ENCODE data around the gene SLC26A9. TPM values are rescaled to one million over a fixed set of nuclear protein-coding genes. Genes with fewer than 3 reads are reported as not detected.

The SLC26A9 gene
- total RNA-seq, 4 donors from 2014 or later, result not detected

- TF ChIP-seq CTCF (IDR thresholded peaks at IDR 0.05; ENCODE audit: low read depth), result no peak
These were observed 43.0 kb upstream of the SLC26A9 start for GRCh38 chr1:205986292-205986691.

GRCh38 chr1:205985330-205986005 lies 42.2 kb upstream of the SLC26A9 start:
- no peak for TF ChIP-seq CTCF (IDR thresholded peaks at IDR 0.05; ENCODE audit: low read depth)

- TF ChIP-seq CTCF (IDR thresholded peaks at IDR 0.05; ENCODE audit: low read depth), result no peak
These were observed 40.9 kb upstream of the SLC26A9 start for GRCh38 chr1:205983925-205984725.

- TF ChIP-seq CTCF (IDR thresholded peaks at IDR 0.05; ENCODE audit: low read depth), result no peak
These were observed 38.0 kb upstream of the SLC26A9 start for GRCh38 chr1:205981257-205981656.

GRCh38 chr1:205980237-205980870 lies 37.1 kb upstream of the SLC26A9 start:
- no peak for TF ChIP-seq CTCF (IDR thresholded peaks at IDR 0.05; ENCODE audit: low read depth)

- no peak for TF ChIP-seq CTCF (IDR thresholded peaks at IDR 0.05; ENCODE audit: low read depth)
These were observed 36.0 kb upstream of the SLC26A9 start for GRCh38 chr1:205979301-205979700.

GRCh38 chr1:205978676-205979075 lies 35.4 kb upstream of the SLC26A9 start:
- TF ChIP-seq CTCF (IDR thresholded peaks at IDR 0.05; ENCODE audit: low read depth), result no peak

Data from subcutaneous adipose tissue (tissue), 4 donors.